GM12872 (cell line): ENCODE results near the gene AP4E1.

Experiments used
- CTCF ChIP-seq: IDR thresholded peaks from 3 replicates; pipeline ENCODE4 v1.5.1; 2011; ENCODE audit warnings: low read depth, mild to moderate bottlenecking, low read length, moderate library complexity; ENCODE audit not compliant: insufficient read depth

Gene AP4E1

DNA sequence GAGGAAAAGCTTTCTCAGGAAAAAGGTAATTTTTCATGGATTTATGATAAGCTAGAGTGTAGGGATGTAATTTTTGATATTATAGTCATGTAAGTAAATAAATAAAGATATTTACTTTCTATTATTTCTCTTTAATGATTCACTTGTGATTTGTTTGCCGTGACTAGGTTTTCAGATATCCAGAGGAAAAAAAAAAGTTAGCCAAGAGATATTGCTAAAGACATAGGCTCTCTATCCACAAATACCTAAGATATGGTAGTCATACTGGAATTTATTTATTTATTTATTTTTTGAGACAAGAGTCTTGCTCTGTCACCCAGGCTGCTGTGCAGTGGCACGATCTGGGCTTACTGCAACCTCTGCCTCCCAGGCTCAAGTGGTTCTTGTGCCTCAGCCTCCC is 59.9 kb downstream of the AP4E1 start:
- TF ChIP-seq CTCF, result no peak

DNA sequence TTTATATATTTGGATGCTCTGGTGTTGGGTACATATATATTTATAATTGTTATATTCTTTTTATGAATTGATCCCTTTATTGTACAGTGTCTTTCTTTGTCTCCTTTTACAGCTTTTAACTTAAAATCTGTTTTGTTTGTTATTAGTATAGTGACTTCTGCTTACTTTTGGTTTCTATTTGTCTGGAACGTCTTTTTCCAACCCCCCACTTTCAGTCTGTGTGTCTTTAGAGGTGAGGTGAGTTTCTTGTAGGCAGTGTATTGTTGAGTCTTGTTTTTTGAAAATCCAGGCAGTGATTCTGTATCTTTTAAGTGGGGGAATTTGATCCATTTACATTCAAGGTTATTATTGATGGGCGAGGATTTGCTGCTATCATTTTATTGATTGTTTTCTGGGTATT is 62.0 kb downstream of the AP4E1 start:
- no peak for TF ChIP-seq CTCF

- TF ChIP-seq CTCF, result no peak
Observed at GRCh38 chr15:50971115-50971514, 62.6 kb downstream of the AP4E1 start.

- TF ChIP-seq CTCF, result no peak
Observed at GRCh38 chr15:50971542-50971941, 63.1 kb downstream of the AP4E1 start.

DNA sequence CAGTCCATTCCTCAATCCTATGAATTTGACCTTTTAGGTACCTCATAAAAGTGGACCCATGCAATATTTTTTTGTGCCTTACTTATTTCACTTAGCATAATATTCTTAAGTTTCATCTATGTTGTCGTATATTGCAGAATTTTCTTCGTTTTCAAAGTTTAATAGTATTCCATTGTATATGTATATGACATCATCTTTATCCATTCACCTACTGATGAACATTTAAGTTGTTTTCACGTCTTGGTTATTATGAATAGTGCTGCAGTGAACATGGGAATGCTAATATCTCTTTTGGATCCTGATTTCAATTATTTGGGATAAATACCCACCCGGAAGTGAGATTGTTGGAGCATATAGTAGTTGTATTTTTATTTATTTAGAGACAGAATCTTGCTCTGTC is 65.1 kb downstream of the AP4E1 start:
- TF ChIP-seq CTCF, result no peak

DNA sequence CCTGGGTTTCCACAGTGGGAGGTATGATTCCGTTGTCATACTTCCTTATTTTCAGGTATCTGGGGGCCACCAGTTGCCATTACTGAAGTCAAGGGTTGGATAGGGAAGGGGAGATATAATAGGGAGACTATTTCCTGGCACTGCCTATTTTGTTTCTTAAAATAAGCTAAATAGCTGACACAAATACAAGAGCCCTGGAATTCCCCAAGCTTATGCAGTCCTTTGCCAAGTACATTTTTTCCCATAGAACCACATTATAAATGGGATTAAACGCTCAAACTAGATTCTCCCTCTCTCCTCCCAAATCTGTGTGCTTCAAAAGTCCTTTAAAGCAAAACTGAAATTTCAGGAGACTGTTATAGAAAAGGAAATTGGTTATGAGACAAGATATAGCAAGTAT is 68.7 kb downstream of the AP4E1 start:
- no peak for TF ChIP-seq CTCF

GRCh38 chr15:50978580-50978979 is 70.1 kb downstream of the AP4E1 start:
- no peak for TF ChIP-seq CTCF

DNA sequence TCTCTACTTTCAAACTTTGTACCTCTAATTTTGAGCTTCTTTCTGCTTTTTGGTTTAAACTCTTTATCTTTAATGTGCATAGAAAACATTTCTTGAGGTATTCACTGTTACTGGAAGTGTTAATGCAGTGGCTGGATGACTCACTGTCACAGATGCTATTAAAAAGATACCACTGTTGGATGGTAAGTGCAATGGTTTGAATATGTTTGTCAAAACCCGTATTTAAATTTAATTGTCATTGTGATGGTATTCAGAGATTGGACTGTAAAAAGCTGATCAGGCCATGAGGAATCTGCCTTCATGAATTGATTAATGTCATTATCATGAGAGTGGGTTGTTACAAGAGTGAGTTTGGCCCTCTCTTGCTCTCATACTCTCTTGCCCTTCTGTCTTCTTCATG is 70.6 kb downstream of the AP4E1 start:
- no peak for TF ChIP-seq CTCF
